Kidney epithelial cell (primary cell): Measurements from ENCODE around the gene ALG12. TPM values are rescaled to one million over a fixed set of nuclear protein-coding genes. Genes with fewer than 3 reads are reported as not detected.

Experiments
- DNase-seq: peaks from one replicate; pipeline ENCODE4 v3.0.0-alpha.2; 2010; ENCODE audit warnings: low read depth
- H3K27me3 ChIP-seq: 2 replicates; pipeline ENCODE4 v1.6.0; 2011; ENCODE audit warnings: low read length; ENCODE audit not compliant: control insufficient read depth, insufficient read depth
- H3K36me3 ChIP-seq: 2 replicates; pipeline ENCODE4 v1.5.1; 2011; ENCODE audit warnings: low read length; ENCODE audit not compliant: control insufficient read depth, insufficient read depth
- H3K4me3 ChIP-seq: 2 replicates; pipeline ENCODE4 v1.5.1; 2011; ENCODE audit warnings: low read depth, mild to moderate bottlenecking, control low read depth, low read length
- CTCF ChIP-seq: IDR thresholded peaks from 2 replicates; pipeline ENCODE4 v1.5.1; 2011; ENCODE audit warnings: mild to moderate bottlenecking, moderate library complexity, low read length, control low read depth, inconsistent platforms; ENCODE audit not compliant: insufficient read depth, poor library complexity, severe bottlenecking
- total RNA-seq: library from RNA; depleted of rRNA; stranded (reverse); fragments of >200 nt; gene quantifications from 2 replicates; pipeline ENCODE4 v1.2.3, GENCODE V29; 2015

The ALG12 gene
- total RNA-seq, 1 donor from 2014 or later: 24.3 TPM

GRCh38 chr22:49943771-49944398, 25.6 kb upstream of the ALG12 start:
- TF ChIP-seq CTCF: no peak

GRCh38 chr22:49943405-49943765, 25.1 kb upstream of the ALG12 start:
- TF ChIP-seq CTCF: no peak
- Histone ChIP-seq H3K4me3 (no peak overlapping the region), H3K27me3 (no peaks in the 10 kb centered on the region), H3K36me3 (no peaks in the 10 kb centered on the region)
- no peak for DNase-seq

More at GRCh38 chr22:49943771-49944398, 25.6 kb upstream of the ALG12 start:
- no peaks in the 10 kb centered on the region for H3K27me3 ChIP-seq
- H3K4me3 ChIP-seq: no peak overlapping the region
- no peaks in the 10 kb centered on the region for H3K36me3 ChIP-seq
- DNase-seq: no peak

- no peak for TF ChIP-seq CTCF
- no peaks in the 10 kb centered on the region for H3K36me3 ChIP-seq
Observed at GRCh38 chr22:49942565-49943404, 24.5 kb upstream of the ALG12 start.

GRCh38 chr22:49941507-49942316, 23.5 kb upstream of the ALG12 start:
- DNase-seq: no peak
- Histone ChIP-seq H3K27me3 (no peaks in the 10 kb centered on the region), H3K36me3 (no peaks in the 10 kb centered on the region), H3K4me3 (no peak overlapping the region)
- no peak for TF ChIP-seq CTCF

More at GRCh38 chr22:49942565-49943404, 24.5 kb upstream of the ALG12 start:
- no peaks in the 10 kb centered on the region for H3K27me3 ChIP-seq
- H3K4me3 ChIP-seq: no peak overlapping the region
- DNase-seq: no peak

- no peak for DNase-seq
- Histone ChIP-seq H3K36me3 (no peaks in the 10 kb centered on the region), H3K4me3 (no peak overlapping the region), H3K27me3 (no peaks in the 10 kb centered on the region)
- TF ChIP-seq CTCF: no peak
Observed at GRCh38 chr22:49938565-49939136, 20.4 kb upstream of the ALG12 start.
